Measurements from ENCODE around the gene HCN4. TPM values are rescaled to one million over a fixed set of nuclear protein-coding genes. Genes with fewer than 3 reads are reported as not detected.

HCN4 gene
- total and polyA plus RNA-seq, 8 donors: 0.09 to 1.1 (median 0.28) TPM

DNA sequence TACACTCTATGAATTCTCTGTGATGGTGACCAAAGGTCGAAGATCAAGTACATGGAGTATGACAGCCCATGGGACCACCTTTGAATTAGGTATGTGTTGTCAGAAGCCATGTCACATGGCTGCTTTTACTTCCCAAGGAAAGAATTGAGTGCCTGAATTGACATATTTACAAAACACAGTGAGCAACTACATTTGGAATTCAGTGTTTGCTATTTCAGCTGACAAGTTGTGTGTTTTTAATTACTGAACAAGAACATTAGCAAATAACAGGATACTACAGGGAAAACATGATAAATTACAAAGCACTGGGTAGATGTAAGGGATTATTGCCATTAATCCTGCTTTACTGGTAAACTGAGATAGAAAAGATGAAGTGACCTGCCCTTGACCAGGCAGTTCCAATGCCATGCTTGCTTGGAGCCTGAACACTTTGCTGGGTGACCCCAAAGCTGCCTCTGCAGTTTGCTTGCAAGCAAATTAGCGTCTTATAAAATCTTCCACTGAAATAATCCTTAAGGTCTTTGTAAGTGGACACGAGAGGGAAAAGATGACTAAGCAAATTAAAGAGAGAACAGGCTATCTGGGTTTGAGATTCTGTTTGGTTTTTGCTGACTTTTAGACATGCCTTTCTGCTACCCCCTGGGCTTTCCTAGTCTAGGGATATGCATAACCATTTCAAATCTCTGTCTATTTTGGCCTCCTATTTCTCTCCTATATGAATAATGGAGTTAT, 98.2 kb downstream of the HCN4 start:
- 78 to 86% methylated on average over 3 of the region's 3 CpGs for WGBS, 2 donors
- DNase-seq: no peak
- TF ChIP-seq, protein P1, sequence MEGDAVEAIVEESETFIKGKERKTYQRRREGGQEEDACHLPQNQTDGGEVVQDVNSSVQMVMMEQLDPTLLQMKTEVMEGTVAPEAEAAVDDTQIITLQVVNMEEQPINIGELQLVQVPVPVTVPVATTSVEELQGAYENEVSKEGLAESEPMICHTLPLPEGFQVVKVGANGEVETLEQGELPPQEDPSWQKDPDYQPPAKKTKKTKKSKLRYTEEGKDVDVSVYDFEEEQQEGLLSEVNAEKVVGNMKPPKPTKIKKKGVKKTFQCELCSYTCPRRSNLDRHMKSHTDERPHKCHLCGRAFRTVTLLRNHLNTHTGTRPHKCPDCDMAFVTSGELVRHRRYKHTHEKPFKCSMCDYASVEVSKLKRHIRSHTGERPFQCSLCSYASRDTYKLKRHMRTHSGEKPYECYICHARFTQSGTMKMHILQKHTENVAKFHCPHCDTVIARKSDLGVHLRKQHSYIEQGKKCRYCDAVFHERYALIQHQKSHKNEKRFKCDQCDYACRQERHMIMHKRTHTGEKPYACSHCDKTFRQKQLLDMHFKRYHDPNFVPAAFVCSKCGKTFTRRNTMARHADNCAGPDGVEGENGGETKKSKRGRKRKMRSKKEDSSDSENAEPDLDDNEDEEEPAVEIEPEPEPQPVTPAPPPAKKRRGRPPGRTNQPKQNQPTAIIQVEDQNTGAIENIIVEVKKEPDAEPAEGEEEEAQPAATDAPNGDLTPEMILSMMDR (IDR thresholded peaks at IDR 0.05): no peak

More for the DNA sequence above, 98.2 kb downstream of the HCN4 start:
- ATAC-seq (no peak), FAIRE-seq (no peak)
- Histone ChIP-seq H3K27ac (no peak overlapping the region), H3K4me3 (no peak overlapping the region), H3K4me1 (no peaks in the 10 kb centered on the region), H3K27me3 (no peaks in the 10 kb centered on the region), H3K36me3 (peaks cover 0 to 15% (median 0%) of the 10 kb centered on the region in 3 donors), H3K9me3 (no peaks in the 10 kb centered on the region)
- intact Hi-C loops (cut with DNase I): no loop called here

Other genes starting within 250 kb of the HCN4 start
- gene REC114, start 74.2 kb upstream of the HCN4 start, total RNA-seq: not detected
- not detected for gene REC114, start 74.2 kb upstream of the HCN4 start, polyA plus RNA-seq